KMS-11 (cell line): ENCODE data around the gene EFNA1.

Experiments used
- H2AFZ ChIP-seq: fragments of 200-600 bp; sonication (generic); 2 replicates; pipeline ENCODE4 v1.6.1; 2016; ENCODE audit warnings: antibody characterized with exemption, mixed run types, low read depth
- H3K27ac ChIP-seq: fragments of 200-600 bp; sonication (generic); 2 replicates; pipeline ENCODE4 v1.6.1; 2016; ENCODE audit warnings: mild to moderate bottlenecking, mixed run types
- H3K27me3 ChIP-seq: fragments of 200-600 bp; sonication (generic); 2 replicates; pipeline ENCODE4 v1.6.1; 2017; ENCODE audit warnings: mild to moderate bottlenecking, low read depth, mixed run types, moderate library complexity; ENCODE audit not compliant: insufficient read depth
- H3K36me3 ChIP-seq: fragments of 200-600 bp; sonication (generic); 2 replicates; pipeline ENCODE4 v1.6.1; 2017; ENCODE audit warnings: mild to moderate bottlenecking, mixed run types; ENCODE audit not compliant: insufficient read depth
- H3K4me1 ChIP-seq: fragments of 200-600 bp; sonication (generic); 2 replicates; pipeline ENCODE4 v1.6.1; 2016; ENCODE audit warnings: mild to moderate bottlenecking, low read depth, mixed run types; ENCODE audit not compliant: poor library complexity, severe bottlenecking
- H3K4me2 ChIP-seq: fragments of 200-600 bp; sonication (generic); 2 replicates; pipeline ENCODE4 v1.7.0; 2016; ENCODE audit warnings: mild to moderate bottlenecking, mixed run types
- H3K4me3 ChIP-seq: fragments of 200-600 bp; sonication (generic); IDR thresholded peaks from 2 replicates; pipeline ENCODE4 v1.6.1; 2017; ENCODE audit warnings: low read depth, low read length, mixed read lengths; ENCODE audit not compliant: insufficient read depth
- H3K79me2 ChIP-seq: fragments of 200-600 bp; sonication (generic); 2 replicates; pipeline ENCODE4 v1.6.1; 2016; ENCODE audit warnings: low read depth, mixed run types; ENCODE audit not compliant: insufficient read depth
- H3K9ac ChIP-seq: fragments of 200-600 bp; sonication (generic); 2 replicates; pipeline ENCODE4 v1.6.1; 2016; ENCODE audit warnings: mild to moderate bottlenecking, mixed run types
- H4K20me1 ChIP-seq: fragments of 200-600 bp; sonication (generic); 2 replicates; pipeline ENCODE4 v1.6.1; 2016; ENCODE audit warnings: mild to moderate bottlenecking, mixed run types; ENCODE audit not compliant: insufficient read depth
- TF ChIP-seq, protein P1 (sequence below): fragments of 200-600 bp; sonication (generic); conservative IDR thresholded peaks from 2 replicates; pipeline ENCODE4 v1.6.1; 2017; ENCODE audit warnings: low read depth, mild to moderate bottlenecking, antibody characterized with exemption, low read length, moderate library complexity, mixed read lengths

Gene EFNA1

DNA sequence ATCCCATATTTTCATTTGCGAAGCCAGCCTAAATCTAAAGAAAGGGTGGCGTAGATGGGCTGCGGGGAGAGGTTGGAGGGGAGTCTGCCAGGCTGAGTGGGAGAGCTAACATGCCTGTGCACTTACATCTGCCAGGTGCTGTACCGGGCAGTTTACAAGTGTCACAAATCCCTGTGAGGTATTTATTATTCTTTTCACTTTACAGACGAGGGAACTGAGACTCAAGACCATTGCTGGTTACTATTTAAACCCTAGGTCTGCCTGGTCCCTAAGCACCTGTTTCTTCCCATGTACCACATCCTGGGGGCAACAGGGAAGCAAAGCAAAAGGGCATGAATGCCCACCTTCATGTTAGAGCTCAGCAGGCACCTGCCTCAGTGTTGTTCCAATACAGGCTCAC lies 19.4 kb upstream of the EFNA1 start:
- Histone ChIP-seq H3K27me3 (peaks cover 16% of the 10 kb centered on the region; the same call in 1 of the 2 replicates), H3K4me1 (no peaks in the 10 kb centered on the region), H3K9ac (no peak overlapping the region), H3K27ac (no peak overlapping the region), H3K36me3 (no peaks in the 10 kb centered on the region), H3K4me2 (no peak overlapping the region), H3K79me2 (no peaks in the 10 kb centered on the region), H3K4me3 (no peak overlapping the region), H2AFZ (no peak overlapping the region), H4K20me1 (no peaks in the 10 kb centered on the region)
- TF ChIP-seq, protein P1, sequence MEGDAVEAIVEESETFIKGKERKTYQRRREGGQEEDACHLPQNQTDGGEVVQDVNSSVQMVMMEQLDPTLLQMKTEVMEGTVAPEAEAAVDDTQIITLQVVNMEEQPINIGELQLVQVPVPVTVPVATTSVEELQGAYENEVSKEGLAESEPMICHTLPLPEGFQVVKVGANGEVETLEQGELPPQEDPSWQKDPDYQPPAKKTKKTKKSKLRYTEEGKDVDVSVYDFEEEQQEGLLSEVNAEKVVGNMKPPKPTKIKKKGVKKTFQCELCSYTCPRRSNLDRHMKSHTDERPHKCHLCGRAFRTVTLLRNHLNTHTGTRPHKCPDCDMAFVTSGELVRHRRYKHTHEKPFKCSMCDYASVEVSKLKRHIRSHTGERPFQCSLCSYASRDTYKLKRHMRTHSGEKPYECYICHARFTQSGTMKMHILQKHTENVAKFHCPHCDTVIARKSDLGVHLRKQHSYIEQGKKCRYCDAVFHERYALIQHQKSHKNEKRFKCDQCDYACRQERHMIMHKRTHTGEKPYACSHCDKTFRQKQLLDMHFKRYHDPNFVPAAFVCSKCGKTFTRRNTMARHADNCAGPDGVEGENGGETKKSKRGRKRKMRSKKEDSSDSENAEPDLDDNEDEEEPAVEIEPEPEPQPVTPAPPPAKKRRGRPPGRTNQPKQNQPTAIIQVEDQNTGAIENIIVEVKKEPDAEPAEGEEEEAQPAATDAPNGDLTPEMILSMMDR, result no peak

DNA sequence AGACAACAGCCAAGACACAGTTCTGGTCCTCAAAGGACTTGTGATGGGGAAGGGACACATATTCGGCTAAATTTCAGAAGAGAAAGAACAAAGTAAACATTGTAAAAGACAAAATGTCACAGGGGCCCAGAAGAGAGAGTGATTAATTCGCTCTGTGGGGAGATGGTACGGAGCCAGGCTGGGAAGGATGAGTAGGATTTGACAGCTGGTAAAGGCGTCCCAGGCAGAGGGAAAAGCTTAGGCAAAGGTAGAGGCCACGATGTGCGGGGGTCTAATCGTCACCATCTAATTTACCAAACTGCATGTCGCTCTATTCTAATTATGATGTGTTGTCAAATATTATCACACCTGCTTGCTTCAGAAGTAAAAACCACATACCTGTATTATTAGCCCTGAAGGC lies 17.3 kb upstream of the EFNA1 start:
- H3K79me2 ChIP-seq, result no peaks in the 10 kb centered on the region
- no peak overlapping the region for H3K27ac ChIP-seq
- H3K4me1 ChIP-seq, result no peaks in the 10 kb centered on the region
- TF ChIP-seq, protein P1, result no peak
- H3K4me3 ChIP-seq, result no peak overlapping the region
- H3K36me3 ChIP-seq, result no peaks in the 10 kb centered on the region
- no peak overlapping the region for H3K9ac ChIP-seq
- no peaks in the 10 kb centered on the region for H4K20me1 ChIP-seq
- no peak overlapping the region for H3K4me2 ChIP-seq
- peaks cover 3% of the 10 kb centered on the region; the same call in 1 of the 2 replicates for H3K27me3 ChIP-seq
- no peak overlapping the region for H2AFZ ChIP-seq

DNA sequence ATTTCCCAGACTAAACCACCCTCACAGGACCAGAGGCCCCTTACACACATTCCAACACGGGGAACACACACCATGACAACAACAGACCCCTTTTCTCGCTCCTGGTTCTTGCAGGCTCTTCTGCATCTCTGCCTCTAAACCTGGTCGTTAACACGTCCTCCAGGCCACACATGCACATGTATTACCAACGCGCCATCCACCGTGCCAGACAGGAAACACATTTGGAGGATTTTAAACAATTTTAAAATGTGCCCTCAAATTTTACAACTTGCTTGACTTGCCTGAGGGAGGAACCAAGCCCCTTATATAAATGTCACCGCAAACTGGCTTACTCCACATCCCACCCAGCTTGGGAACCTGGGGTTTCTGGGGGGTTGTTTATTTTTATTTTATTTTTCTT lies 16.9 kb upstream of the EFNA1 start:
- H3K9ac ChIP-seq, result no peak overlapping the region
- H3K36me3 ChIP-seq, result no peaks in the 10 kb centered on the region
- no peak overlapping the region for H3K4me3 ChIP-seq
- H3K79me2 ChIP-seq, result no peaks in the 10 kb centered on the region
- no peaks in the 10 kb centered on the region for H4K20me1 ChIP-seq
- TF ChIP-seq, protein P1, result no peak
- peaks cover 3% of the 10 kb centered on the region; the same call in 1 of the 2 replicates for H3K27me3 ChIP-seq
- no peak overlapping the region for H3K4me2 ChIP-seq
- H3K4me1 ChIP-seq, result no peaks in the 10 kb centered on the region
- H3K27ac ChIP-seq, result no peak overlapping the region
- H2AFZ ChIP-seq, result no peak overlapping the region

DNA sequence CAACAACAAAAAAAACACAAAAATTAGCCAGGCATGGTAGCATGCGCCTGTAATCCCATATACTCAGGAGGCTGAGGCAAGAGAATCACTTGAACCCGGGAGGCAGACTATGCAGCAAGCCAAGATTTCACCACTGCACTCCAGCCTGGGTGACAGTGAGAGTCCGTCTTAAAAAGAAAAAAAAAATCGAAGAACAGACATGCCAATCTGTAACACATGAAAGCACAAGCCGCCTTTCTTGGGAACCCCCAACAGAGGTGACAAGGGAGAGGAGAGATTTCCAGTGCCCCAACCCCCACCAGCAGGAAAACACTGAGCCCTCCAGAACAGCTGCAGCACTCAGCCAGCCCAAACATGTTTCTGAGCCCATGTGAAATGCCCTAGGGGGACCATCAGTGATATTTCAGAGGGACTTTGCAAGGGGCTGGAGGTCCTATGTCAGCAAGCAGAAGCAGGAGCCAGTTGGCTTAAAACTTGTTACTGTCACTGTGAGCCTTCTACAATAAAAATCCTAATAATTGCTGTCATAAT lies 14.2 kb upstream of the EFNA1 start:
- Histone ChIP-seq H3K9ac (no peak overlapping the region), H4K20me1 (no peaks in the 10 kb centered on the region), H2AFZ (no peak overlapping the region), H3K36me3 (no peaks in the 10 kb centered on the region), H3K4me2 (no peak overlapping the region), H3K4me3 (no peak overlapping the region), H3K27me3 (peaks cover 16% of the 10 kb centered on the region), H3K27ac (no peak overlapping the region), H3K4me1 (peaks cover 12% of the 10 kb centered on the region), H3K79me2 (no peaks in the 10 kb centered on the region)
- TF ChIP-seq, protein P1, result no peak
